HG02798 (cell line): ENCODE measurements around the gene PRDM15.

Experiments used
- ATAC-seq: cut with Tn5 transposase; IDR thresholded peaks from one replicate; pipeline ENCODE4 v1.9.1; 2021; ENCODE audit warnings: mild to moderate bottlenecking; ENCODE audit not compliant: unreplicated experiment, poor library complexity

The PRDM15 gene

DNA sequence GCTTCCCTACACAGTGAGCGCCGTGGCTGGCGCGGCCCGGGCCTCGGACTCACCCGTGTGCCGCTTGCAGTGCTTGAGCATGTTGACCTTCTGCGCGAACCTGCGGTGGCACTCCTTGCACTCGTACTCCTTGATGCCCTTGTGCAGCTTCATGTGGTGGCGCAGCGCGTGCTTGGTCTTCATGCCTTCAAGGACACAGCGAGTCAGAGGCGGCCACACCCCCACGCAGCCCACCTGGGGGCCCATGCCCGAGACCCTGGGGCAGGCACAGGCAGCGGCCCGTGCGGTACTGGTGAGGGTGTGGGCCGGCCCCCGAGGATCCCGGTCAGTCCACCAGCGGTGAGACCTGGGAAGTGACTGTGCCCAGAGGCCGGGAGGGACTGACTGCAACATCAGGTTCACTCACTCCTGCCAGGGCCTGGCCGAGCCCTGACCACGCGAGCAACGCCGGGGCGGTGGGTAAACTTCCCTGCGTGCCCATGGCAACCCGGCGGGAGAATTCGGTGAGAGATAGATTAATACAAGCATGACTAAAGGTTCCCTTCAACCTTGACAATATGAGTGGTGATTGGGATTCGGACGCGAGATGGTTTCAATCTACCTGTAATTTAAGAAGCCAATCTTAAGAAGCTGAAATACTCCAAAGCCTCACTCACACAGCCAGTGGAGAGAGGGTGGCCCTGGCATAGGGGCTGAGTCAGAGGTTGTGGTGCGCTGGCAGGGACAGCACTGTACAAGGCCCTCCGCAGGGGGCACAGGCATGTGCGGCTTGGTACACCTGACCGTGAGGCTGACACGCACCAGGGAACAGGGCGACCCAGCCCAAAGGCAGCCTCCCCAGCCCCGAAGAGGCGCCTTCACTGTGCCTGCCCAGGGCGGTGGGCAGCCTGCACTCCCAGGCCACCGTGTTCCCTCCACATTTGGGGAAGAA is 63.2 kb downstream of the PRDM15 start:
- peak; percentile 31 for ATAC-seq

GRCh38 chr21:41813226-41813625 is 65.9 kb downstream of the PRDM15 start:
- no peak for ATAC-seq

- ATAC-seq: no peak
These were observed 66.5 kb downstream of the PRDM15 start for GRCh38 chr21:41812679-41813078.

DNA sequence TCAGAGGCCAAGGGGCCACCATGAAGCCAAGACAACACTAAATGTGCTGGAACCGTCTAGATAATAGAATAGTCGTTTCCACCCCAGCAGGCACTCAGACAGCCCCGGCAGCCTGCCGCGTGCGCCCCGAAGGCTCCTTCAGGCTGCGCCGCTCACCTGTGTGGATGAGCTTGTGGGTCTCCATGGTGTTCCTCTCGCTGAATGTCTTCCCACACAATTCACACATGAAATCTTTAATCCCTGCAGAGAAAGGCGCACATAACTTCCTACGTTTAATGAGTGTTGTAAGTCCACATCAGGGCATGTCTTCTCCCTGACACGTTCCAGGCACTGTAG is 68.6 kb downstream of the PRDM15 start:
- ATAC-seq: no peak

DNA sequence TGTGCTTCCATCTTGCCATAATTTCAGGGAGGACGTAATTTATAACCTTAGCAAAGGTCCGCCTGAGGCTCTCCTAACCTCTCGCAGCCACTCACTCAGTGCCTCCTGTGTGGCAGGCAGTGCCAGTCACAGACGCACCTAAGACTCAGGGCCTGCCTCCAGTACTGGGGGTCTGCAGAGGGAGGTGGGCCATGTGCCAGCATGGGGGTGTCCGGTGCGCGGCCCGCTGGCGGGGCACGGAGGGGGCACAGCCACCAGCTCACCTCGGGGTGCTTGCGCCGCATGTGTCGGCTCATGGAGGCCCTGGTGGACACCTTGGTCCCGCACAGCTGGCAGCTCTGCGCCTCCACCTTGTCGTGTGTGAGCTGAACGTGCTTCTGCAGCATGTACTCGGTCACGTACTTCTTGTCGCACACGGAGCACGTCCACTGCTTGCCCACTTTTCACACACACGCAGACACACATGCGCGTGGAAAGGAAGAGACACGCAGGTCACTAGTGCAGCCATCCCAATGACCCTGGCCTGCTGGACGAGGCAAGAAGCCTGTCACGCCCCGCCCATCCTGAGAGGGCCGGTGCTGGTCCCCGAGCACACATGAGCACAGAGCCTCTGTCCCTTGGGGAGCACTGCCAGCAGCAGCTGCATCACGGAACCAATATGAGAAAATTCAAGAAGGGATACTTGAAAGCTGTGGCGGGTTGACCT is 69.1 kb downstream of the PRDM15 start:
- ATAC-seq: no peak

DNA sequence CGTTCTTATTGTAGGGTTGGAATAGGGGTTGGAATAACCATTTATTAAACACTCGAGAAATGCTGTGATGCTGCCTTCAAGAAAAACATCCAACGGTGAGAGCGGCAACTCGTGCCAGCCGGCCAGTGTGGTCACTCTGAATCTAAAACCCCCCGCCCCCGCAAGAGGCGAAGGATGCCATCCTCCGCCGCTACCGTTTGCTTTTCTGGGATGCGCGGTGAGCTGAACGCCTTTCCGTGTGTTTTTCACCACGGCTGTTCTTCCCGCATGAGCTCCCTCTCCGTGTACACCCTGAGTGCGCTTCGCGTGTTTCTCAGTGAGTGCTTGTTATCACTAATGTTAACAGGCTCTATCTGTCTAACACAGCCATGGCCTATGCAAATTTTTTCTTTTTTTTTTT is 70.3 kb downstream of the PRDM15 start:
- ATAC-seq: no peak

DNA sequence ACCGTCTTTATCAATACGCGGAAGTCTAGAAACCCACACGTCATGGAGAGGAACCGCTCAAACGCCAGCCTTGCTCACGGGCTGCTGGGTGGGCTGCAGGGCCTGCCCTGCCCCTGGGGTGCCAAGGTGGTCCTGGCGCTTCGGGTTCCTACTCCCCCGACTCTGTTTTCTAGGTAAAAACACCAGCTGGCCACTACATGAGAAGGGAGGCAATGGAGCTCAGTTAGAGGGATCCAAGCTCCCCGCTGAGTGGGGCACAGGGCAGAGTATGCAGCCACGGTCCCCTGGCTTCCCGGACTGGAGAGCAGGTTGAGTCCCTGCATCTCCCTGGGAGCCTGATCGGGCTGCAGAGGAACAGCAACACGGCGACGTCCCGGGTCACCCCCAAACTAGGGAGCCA is 71.0 kb downstream of the PRDM15 start:
- ATAC-seq: no peak

DNA sequence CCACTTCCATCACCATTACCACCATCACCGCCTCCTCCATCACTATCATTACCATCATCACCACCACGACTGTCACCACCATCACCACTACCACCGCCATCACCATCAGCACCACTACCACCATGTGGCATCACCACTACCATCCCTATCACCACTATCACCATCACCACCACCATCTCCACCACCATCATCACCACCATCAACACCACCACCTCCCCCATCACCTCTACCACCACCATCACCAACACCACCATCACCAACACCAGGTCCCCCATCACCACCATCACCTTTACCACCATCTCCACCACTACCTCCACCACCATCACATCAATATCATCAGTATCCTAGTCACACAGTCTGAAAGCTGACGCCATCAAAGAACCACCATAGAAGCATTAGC is 72.4 kb downstream of the PRDM15 start:
- no peak for ATAC-seq

DNA sequence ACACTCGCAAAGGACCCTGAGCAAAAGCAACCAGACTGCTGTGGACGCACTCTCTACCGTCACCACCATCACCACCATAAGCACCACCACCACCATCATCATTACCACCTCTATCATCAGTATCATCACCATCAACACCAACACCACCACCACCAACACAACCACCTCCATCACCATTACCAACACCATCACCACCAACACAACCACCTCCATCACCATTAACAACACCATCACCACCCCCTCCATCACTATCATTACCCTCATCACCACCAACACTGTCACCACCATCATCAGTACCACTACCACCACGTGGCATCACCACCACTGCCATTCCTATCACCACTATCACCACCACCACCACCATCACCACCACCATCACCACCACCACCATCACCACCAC is 73.5 kb downstream of the PRDM15 start:
- ATAC-seq: no peak

DNA sequence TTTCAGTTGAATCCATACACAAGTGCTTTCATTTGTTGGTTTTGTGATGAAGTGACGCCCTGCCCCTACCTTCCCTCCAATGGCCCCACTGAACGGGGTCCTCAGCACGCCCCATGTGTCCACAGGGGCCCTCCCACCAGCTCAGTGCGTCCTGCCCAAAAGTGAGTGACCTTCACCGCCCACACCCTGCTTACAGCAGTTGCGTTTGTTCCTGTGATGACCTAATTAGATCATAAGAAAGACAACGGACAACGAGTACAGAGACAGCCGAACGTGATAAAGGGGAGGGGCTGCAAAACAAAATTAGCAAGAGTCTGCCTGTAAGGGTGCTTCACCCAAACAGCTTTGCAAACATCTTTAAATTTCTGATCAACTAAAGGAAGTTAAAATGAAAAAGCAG is 74.1 kb downstream of the PRDM15 start:
- no peak for ATAC-seq

DNA sequence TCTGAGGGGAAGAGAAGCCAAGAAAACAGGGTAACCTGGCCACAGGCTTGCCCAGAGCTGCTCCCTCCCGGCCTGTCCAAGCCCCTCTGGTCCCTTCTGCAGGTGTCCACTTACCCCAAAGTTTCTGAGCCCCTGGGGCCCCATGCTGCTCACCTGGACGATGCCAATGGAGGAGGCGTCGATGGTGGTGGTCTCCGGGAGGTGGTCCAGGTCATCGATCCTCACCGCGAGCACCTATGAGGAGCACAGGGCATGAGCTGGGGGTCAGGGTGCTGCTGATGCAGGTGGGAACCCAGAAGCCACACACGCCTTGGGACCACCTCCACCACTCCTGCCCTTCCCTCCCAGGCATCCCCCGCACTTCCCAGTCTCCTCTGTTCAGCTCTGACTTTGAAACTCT is 74.8 kb downstream of the PRDM15 start:
- no peak for ATAC-seq

DNA sequence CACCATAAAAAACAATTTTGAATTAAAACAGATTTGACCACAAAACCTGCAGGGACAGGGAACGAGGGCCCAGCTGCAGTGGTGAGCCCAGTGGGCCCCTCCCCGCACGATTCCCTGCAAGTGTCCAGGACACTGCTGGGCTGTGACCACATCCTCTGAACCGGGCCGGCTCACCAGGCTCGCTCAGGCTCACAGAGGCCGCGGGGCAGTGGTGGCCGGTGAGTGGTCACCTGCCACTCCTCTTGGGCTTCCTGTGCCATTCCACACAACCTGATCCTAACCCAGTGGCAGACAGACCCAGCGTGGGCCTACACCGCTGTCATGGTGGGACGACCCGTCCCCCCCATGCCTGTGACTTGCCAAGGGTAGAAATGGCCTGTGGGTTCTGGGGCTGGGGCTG is 75.8 kb downstream of the PRDM15 start:
- ATAC-seq: no peak

DNA sequence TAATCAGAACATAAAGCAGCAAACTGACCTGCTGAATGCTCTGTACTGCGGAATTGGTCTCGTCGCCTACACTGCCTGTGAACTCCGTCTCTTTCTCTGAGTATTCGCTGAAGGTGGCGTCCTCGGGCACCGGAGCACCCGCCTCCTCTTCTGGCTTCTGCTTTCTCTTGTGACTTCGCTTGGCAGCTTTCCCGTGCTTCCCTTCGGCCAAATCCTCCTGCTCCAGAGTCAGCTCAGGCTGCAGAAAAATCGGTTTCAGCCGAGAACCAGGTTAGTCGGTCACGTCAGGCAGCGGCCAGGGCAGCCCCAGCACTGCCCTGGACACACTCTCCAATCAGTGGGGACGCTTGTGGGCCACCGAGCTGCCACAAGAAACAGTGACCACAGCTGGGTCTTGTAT is 76.5 kb downstream of the PRDM15 start:
- ATAC-seq: no peak

GRCh38 chr21:41802198-41802584 is 77.0 kb downstream of the PRDM15 start:
- no peak for ATAC-seq

GRCh38 chr21:41801321-41802197 is 77.6 kb downstream of the PRDM15 start:
- no peak for ATAC-seq

- no peak for ATAC-seq
These were observed 78.5 kb downstream of the PRDM15 start for GRCh38 chr21:41800425-41801320.

- ATAC-seq: no peak
These were observed 79.4 kb downstream of the PRDM15 start for GRCh38 chr21:41799763-41800162.

- ATAC-seq: no peak
These were observed 80.8 kb downstream of the PRDM15 start for GRCh38 chr21:41798326-41798725.

GRCh38 chr21:41796476-41797080 is 82.6 kb downstream of the PRDM15 start:
- ATAC-seq: no peak
